Endothelial cell of umbilical vein (primary cell): ENCODE results near the gene LRRC31. TPM values are rescaled to one million over a fixed set of nuclear protein-coding genes. Genes with fewer than 3 reads are reported as not detected.
A peak's percentile ranks its signal among the peaks of the same experiment; 100 is the strongest.

ENCODE experiments used
- BruUV-seq: library from RNA; stranded (reverse); fragments of 400-500 nt; replicated peaks from 2 replicates; lab custom pipeline; 2021; lab: Mats Ljungman, UMichigan
- CTCF ChIA-PET: fragments of 300-600, 350-600 bp; sonication (Branson Sonifier 250); formaldehyde crosslinking; loops from one replicate; lab custom pipeline; 2021; ENCODE audit warnings: antibody characterized with exemption, inconsistent platforms; lab: Charles Lee
- POLR2A ChIA-PET: fragments of 300-600, 350-600 bp; sonication (Branson Sonifier 250); formaldehyde crosslinking; loops from one replicate; lab custom pipeline; 2021; ENCODE audit warnings: antibody characterized with exemption, inconsistent platforms; lab: Charles Lee
- DNase-seq: peaks from one replicate; pipeline ENCODE4 v3.0.0-alpha.2; 2011; ENCODE audit warnings: low read depth, low spot score
- FAIRE-seq: peaks from 2 replicates; lab custom pipeline; 2011; peaks lifted over from hg19 to GRCh38; lab: Jason Lieb, UNC
- H2AFZ ChIP-seq: 2 replicates; pipeline ENCODE4 v1.6.0; 2012; ENCODE audit warnings: low read depth, low read length, control low read depth, inconsistent platforms
- H3K27ac ChIP-seq: 2 replicates; pipeline ENCODE4 v1.5.1; 2011; ENCODE audit warnings: low read depth, mild to moderate bottlenecking, control low read depth, low read length, moderate library complexity; ENCODE audit not compliant: insufficient read depth
- H3K27me3 ChIP-seq, 2 experiments: 2 replicates each; pipeline versions ENCODE4 v1.6.0 to v1.6.1; 2011; ENCODE audit warnings: low read length in 2 of 2, mixed read lengths in 1 of 2; ENCODE audit not compliant: control insufficient read depth in 2 of 2, insufficient read depth in 2 of 2
- H3K36me3 ChIP-seq, 2 experiments: 2 replicates in 1 of 2; 3 replicates in 1 of 2; pipeline ENCODE4 v1.5.1; 2011; ENCODE audit warnings: low read length in 2 of 2, mild to moderate bottlenecking in 1 of 2, moderate library complexity in 1 of 2; ENCODE audit not compliant: control insufficient read depth in 2 of 2, insufficient read depth in 2 of 2; ENCODE audit errors: extremely low read depth in 1 of 2
- H3K4me1 ChIP-seq: 3 replicates; pipeline ENCODE4 v1.5.1; 2011; ENCODE audit warnings: mild to moderate bottlenecking, low read length; ENCODE audit not compliant: control insufficient read depth, insufficient read depth; ENCODE audit errors: extremely low read depth
- H3K4me2 ChIP-seq: 2 replicates; pipeline ENCODE4 v1.6.1; 2011; ENCODE audit warnings: low read length, control low read depth, mixed read lengths; ENCODE audit not compliant: insufficient read depth
- H3K4me3 ChIP-seq, 3 experiments: fragments of 200-600 bp in 1 of 3; sonication (generic), shearing (Covaris generic) in 1 of 3; replicated peaks in 1 of 3; 2 replicates each; pipeline ENCODE4 v1.5.1; 2011 to 2016; ENCODE audit warnings: control low read depth in 3 of 3, low read length in 3 of 3, mild to moderate bottlenecking in 2 of 3, inconsistent platforms in 1 of 3, low read depth in 1 of 3, moderate library complexity in 1 of 3; ENCODE audit not compliant: insufficient read depth in 1 of 3
- H3K79me2 ChIP-seq: 2 replicates; pipeline ENCODE4 v1.6.0; 2012; ENCODE audit warnings: low read length, inconsistent platforms; ENCODE audit not compliant: control insufficient read depth, insufficient read depth
- H3K9ac ChIP-seq: replicated peaks from 2 replicates; pipeline ENCODE3; 2011; ENCODE audit warnings: low read length, control low read depth; ENCODE audit not compliant: insufficient read depth; ENCODE audit errors: extremely low read depth
- H3K9me1 ChIP-seq: replicated peaks from 3 replicates; pipeline ENCODE4 v1.6.0; 2011; ENCODE audit warnings: mild to moderate bottlenecking, low read length; ENCODE audit not compliant: control insufficient read depth, insufficient read depth; ENCODE audit errors: extremely low read depth
- H3K9me3 ChIP-seq: replicated peaks from 2 replicates; pipeline ENCODE4 v1.5.1; 2012; ENCODE audit warnings: low read length, inconsistent platforms; ENCODE audit not compliant: control insufficient read depth, insufficient read depth
- H4K20me1 ChIP-seq: replicated peaks from 2 replicates; pipeline ENCODE3; 2011; ENCODE audit warnings: mild to moderate bottlenecking, low read length; ENCODE audit not compliant: control insufficient read depth, insufficient read depth; ENCODE audit errors: extremely low read depth
- CTCF ChIP-seq, 2 donors: IDR thresholded peaks; 1 replicate in 1 of 2; 2 replicates in 1 of 2; pipeline ENCODE4 v1.5.1; 2011; ENCODE audit warnings: low read length in 2 of 2, mild to moderate bottlenecking in 2 of 2, moderate library complexity in 2 of 2, control low read depth in 1 of 2, inconsistent platforms in 1 of 2, low read depth in 1 of 2; ENCODE audit not compliant: insufficient read depth in 1 of 2; ENCODE audit errors: extremely low read depth in 1 of 2
- EZH2 ChIP-seq: IDR thresholded peaks from 2 replicates; pipeline ENCODE4 v1.6.1; 2012; ENCODE audit warnings: borderline replicate concordance, low read depth, mild to moderate bottlenecking, moderate library complexity, low read length, inconsistent platforms; ENCODE audit not compliant: severe bottlenecking
- FOS ChIP-seq: IDR thresholded peaks from 2 replicates; pipeline ENCODE4 v1.6.1; 2011; ENCODE audit warnings: mild to moderate bottlenecking, low read length, moderate library complexity, borderline replicate concordance; ENCODE audit not compliant: insufficient read depth
- GATA2 ChIP-seq: IDR thresholded peaks from 2 replicates; pipeline ENCODE4 v1.7.0; 2011; ENCODE audit warnings: low read depth, mild to moderate bottlenecking, moderate library complexity, mixed read lengths, low read length; ENCODE audit not compliant: insufficient read length, insufficient read depth
- JUN ChIP-seq: IDR thresholded peaks from 2 replicates; pipeline ENCODE4 v1.6.1; 2011; ENCODE audit warnings: borderline replicate concordance, low read depth; ENCODE audit not compliant: insufficient read length, insufficient read depth
- MAX ChIP-seq: IDR thresholded peaks from 2 replicates; pipeline ENCODE4 v1.6.1; 2011; ENCODE audit not compliant: insufficient read depth, insufficient read length
- MYC ChIP-seq: IDR thresholded peaks from one replicate; pipeline ENCODE4 v1.6.1; 2011; ENCODE audit warnings: mild to moderate bottlenecking, low read depth, low read length
- POLR2A ChIP-seq: IDR thresholded peaks from 2 replicates; pipeline ENCODE4 v1.6.1; 2012; ENCODE audit warnings: low read depth, mild to moderate bottlenecking, control low read depth, low read length
- POLR2AphosphoS5 ChIP-seq: IDR thresholded peaks from 2 replicates; pipeline ENCODE4 v1.6.1; 2012; ENCODE audit warnings: low read depth, mild to moderate bottlenecking, control low read depth, low read length, moderate library complexity; ENCODE audit not compliant: insufficient read depth
- dilution Hi-C: fragments of 300-500 bp; cut with MboI; formaldehyde crosslinking; loops from one replicate; pipeline ENCODE4 v1.15.0; 2019; ENCODE audit warnings: low sequenced_read_pairs; ENCODE audit not compliant: extremely low pct_ligation_motif_present
- intact Hi-C: fragments of 100-400 bp; cut with micrococcal nuclease; formaldehyde crosslinking; loops from one replicate; pipeline ENCODE4 v1.10.0; 2022
- polyA plus RNA-seq, 4 experiments: library from polyadenylated mRNA; depleted of rRNA in 3 of 4; stranded (reverse) in 3 of 4; unstranded in 1 of 4; fragments of >200 nt; gene quantifications; 2 replicates each; pipeline versions ENCODE4 v1.2.1 to v1.2.3, GENCODE V29; 2011 to 2012; ENCODE audit warnings: missing spikeins in 1 of 4
- total RNA-seq: library from RNA; stranded (reverse); gene quantifications from 2 replicates; pipeline ENCODE4 v1.2.3, GENCODE V29; 2021

The LRRC31 gene
- total and polyA plus RNA-seq, 2 donors (not counting 3 experiments of a cell fraction or from before 2014, with no cell fraction given): not detected

- no peak for TF ChIP-seq FOS
- dilution Hi-C loops: no loop called here
- POLR2A ChIA-PET: no interaction called here
Observed at GRCh38 chr3:169911272-169911671, 41.5 kb upstream of the LRRC31 start, which contains the start of gene SAMD7. Gene SAMD7, plus strand, starts transcription at chr3:169911572. Its CDS starts 7,927 bp downstream, at chr3:169919499.

GRCh38 chr3:169907944-169908343 is 38.2 kb upstream of the LRRC31 start:
- H2AFZ ChIP-seq: no peak overlapping the region
- H3K79me2 ChIP-seq: no peaks in the 10 kb centered on the region
- H3K4me1 ChIP-seq: no peaks in the 10 kb centered on the region
- no peaks in the 10 kb centered on the region for H4K20me1 ChIP-seq
- no peak overlapping the region for H3K9ac ChIP-seq
- no peak overlapping the region for H3K4me2 ChIP-seq
- CTCF ChIA-PET: interaction anchor here (0.6 kb wide), 1 partner anchor 737 kb away, joined by 4 read pairs; no protein-coding TSS in a partner anchor
- no peaks in the 10 kb centered on the region for H3K9me3 ChIP-seq
- BruUV-seq: no TSS peak
- DNase-seq: no peak
- no peak for FAIRE-seq
- intact Hi-C loops (no loop called here), dilution Hi-C loops (no loop called here)
- no peak overlapping the region for H3K4me3 ChIP-seq
- H3K27ac ChIP-seq: no peak overlapping the region
- POLR2A ChIA-PET: no interaction called here
- TF ChIP-seq POLR2AphosphoS5 (no peak), POLR2A (no peak), CTCF (IDR thresholded peaks at IDR 0.05; ENCODE audit: extremely low read depth in 1 of 2, insufficient read depth in 1 of 2, low read depth in 1 of 2, low read length in 2 of 2) (no peak), MAX (no peak), FOS (no peak), MYC (no peak), EZH2 (no peak), JUN (no peak), GATA2 (no peak)
- peaks cover 12 to 27% of the 10 kb centered on the region in 2 experiments for H3K27me3 ChIP-seq
- H3K9me1 ChIP-seq: no peaks in the 10 kb centered on the region
- no peaks in the 10 kb centered on the region for H3K36me3 ChIP-seq

More at GRCh38 chr3:169911272-169911671, 41.5 kb upstream of the LRRC31 start, which contains the start of gene SAMD7:
- H3K4me2 ChIP-seq: no peak within 1 kb of the TSS
- no peak within 1 kb of the TSS for H2AFZ ChIP-seq
- peaks cover 12 to 18% of the 10 kb centered on the region in 2 experiments for H3K27me3 ChIP-seq
- H3K9me1 ChIP-seq: no peaks in the 10 kb centered on the region
- no peak within 1 kb of the TSS for H3K9ac ChIP-seq
- FAIRE-seq (peak; percentile 8), DNase-seq (no peak)
- BruUV-seq: no TSS peak
- intact Hi-C loops: no loop called here
- H3K79me2 ChIP-seq: no peaks in the 10 kb centered on the region
- H3K4me1 ChIP-seq: no peaks in the 10 kb centered on the region
- no peaks in the 10 kb centered on the region for H3K9me3 ChIP-seq
- H3K4me3 ChIP-seq: no peak within 1 kb of the TSS
- H3K36me3 ChIP-seq: no peaks in the 10 kb centered on the region
- CTCF ChIA-PET: interaction anchor here (0.6 to 1.5 kb wide), 5 partner anchors 11 to 39 kb away, joined by 3 to 5 read pairs (median 3); no protein-coding TSS in a partner anchor
- H3K27ac ChIP-seq: no peak within 1 kb of the TSS
- no peaks in the 10 kb centered on the region for H4K20me1 ChIP-seq
